ENCODE results near the gene TNFAIP8.

The TNFAIP8 gene

DNA sequence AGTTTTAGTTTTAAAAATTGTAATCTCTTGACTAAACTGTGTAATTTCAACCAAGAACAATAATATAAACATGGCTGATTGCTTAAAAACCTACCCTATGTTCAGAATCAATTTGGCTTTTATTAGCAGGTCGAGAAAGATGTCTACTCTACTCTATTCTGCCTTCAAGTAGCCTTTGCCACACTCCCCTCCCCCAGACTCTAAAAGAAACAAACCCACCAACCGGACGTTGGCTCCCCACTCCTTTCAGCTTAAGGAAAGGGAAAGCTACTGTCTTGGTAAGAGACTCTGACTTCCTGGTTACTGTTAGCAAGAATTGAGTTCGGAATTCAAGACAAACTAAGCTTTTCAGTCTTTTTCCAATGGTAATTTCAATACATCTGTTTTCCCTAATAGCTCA is 46.7 kb downstream of the TNFAIP8 start:
- TF ChIP-seq, protein P1, sequence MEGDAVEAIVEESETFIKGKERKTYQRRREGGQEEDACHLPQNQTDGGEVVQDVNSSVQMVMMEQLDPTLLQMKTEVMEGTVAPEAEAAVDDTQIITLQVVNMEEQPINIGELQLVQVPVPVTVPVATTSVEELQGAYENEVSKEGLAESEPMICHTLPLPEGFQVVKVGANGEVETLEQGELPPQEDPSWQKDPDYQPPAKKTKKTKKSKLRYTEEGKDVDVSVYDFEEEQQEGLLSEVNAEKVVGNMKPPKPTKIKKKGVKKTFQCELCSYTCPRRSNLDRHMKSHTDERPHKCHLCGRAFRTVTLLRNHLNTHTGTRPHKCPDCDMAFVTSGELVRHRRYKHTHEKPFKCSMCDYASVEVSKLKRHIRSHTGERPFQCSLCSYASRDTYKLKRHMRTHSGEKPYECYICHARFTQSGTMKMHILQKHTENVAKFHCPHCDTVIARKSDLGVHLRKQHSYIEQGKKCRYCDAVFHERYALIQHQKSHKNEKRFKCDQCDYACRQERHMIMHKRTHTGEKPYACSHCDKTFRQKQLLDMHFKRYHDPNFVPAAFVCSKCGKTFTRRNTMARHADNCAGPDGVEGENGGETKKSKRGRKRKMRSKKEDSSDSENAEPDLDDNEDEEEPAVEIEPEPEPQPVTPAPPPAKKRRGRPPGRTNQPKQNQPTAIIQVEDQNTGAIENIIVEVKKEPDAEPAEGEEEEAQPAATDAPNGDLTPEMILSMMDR (IDR thresholded peaks at IDR 0.05; ENCODE audit: insufficient read depth, low read depth, low read length, missing control alignments), result no peak
- DNase-seq (ENCODE audit: low read depth), result no peak
- no peak overlapping the region for H3K4me3 ChIP-seq (ENCODE audit: low read depth, low read length)

DNA sequence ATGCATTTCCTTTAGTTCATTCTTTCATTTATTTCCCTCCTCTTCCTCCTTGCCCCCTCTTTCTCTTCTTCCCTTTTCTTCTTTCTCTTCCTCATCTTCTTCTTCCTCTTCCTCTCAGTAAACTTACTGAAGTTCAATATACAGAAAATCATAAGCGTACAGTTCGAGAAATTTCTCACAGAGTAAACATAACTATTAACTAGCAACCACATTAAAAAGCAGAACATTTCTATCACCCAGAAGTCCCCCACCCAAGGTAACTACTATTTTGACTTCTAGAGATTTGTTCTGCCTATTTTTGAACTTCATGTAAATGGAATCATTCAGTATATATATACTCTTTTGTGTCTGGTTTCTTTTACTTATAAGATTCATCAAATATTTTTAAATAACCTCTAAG is 48.2 kb downstream of the TNFAIP8 start:
- TF ChIP-seq, protein P1 (IDR thresholded peaks at IDR 0.05; ENCODE audit: insufficient read depth, low read depth, low read length, missing control alignments), result no peak
- no peak for DNase-seq (ENCODE audit: low read depth)
- no peak overlapping the region for H3K4me3 ChIP-seq (ENCODE audit: low read depth, low read length)

DNA sequence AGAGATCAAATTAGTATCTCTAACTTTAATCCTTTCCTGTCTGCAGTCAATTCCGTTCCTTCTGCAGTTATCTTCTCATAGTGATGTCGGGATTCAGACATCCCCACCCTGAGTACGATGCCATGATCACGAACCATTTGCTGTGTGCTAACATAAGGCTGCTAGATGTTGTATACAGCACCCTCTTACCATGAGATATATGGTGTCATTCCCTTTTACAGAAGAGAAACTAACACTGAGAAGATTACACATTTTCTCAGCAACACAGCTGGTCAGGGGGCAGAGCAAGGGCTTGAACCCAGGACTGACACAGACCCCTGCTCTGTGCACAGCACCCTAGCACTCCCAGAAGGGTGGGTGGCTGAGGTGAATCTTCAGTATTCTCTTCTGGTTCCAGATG is 49.6 kb downstream of the TNFAIP8 start:
- TF ChIP-seq, protein P1 (IDR thresholded peaks at IDR 0.05; ENCODE audit: insufficient read depth, low read depth, low read length, missing control alignments), result no peak
- H3K4me3 ChIP-seq (ENCODE audit: low read depth, low read length), result no peak overlapping the region
- DNase-seq (ENCODE audit: low read depth), result no peak

DNA sequence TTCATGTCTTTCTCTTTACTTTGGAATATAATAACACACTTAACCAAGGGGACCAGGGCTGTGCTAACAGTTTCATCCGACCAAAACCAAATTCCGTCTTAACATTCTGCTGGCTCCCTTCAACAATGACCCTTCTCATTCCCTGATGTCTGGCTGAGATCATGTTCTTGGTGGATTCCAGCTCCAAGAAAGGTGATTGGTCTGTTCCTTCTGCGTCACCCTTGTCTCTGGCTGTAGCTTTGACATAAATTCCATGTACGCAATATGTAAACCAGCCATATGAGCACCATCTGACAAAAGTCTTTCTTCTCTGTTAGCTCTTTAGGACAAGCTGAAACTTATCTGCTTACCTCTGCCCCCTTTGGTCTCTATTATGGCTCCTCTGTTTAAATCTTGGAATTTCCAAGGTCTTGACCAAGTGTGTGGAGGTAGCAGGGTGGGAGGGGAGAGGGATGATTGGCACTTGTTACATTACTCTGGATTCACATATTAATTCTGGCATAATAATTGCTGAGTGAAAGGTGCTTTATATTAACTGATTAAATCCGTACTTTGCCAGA is 50.8 kb downstream of the TNFAIP8 start:
- no peak for DNase-seq (ENCODE audit: low read depth)
- TF ChIP-seq, protein P1 (IDR thresholded peaks at IDR 0.05; ENCODE audit: insufficient read depth, low read depth, low read length, missing control alignments), result no peak
- no peak overlapping the region for H3K4me3 ChIP-seq (ENCODE audit: low read depth, low read length)

DNA sequence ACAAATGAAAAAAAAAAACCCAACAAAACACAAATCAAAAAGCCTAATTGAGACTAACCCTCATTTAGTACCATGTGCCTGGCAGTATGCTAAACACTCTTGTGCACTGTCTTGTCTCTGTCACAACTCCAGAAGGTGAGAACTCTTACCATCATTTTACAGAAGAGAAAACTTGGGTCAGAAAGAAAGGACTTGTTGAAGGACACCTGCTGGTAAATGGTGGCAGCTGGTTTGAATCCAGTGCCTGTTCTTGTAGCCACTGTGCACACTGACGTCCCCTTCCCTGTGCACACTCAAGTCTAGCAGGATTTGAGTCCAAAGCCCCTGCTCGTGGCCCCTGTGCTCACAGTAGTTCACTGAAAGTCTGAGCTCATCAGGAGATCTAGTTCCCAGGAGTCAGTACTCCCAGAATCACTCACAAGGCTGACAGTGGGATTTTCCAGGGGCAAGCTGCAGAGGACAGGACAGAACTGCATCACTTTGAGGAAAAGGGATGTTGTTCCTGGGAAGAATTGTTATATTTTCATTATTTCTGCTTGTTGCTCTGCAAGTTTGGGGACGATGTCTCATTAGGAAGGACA is 53.5 kb downstream of the TNFAIP8 start:
- TF ChIP-seq, protein P1 (IDR thresholded peaks at IDR 0.05; ENCODE audit: insufficient read depth, low read depth, low read length, missing control alignments), result peak; percentile 17
- peak; percentile 72 for DNase-seq (ENCODE audit: low read depth)

DNA sequence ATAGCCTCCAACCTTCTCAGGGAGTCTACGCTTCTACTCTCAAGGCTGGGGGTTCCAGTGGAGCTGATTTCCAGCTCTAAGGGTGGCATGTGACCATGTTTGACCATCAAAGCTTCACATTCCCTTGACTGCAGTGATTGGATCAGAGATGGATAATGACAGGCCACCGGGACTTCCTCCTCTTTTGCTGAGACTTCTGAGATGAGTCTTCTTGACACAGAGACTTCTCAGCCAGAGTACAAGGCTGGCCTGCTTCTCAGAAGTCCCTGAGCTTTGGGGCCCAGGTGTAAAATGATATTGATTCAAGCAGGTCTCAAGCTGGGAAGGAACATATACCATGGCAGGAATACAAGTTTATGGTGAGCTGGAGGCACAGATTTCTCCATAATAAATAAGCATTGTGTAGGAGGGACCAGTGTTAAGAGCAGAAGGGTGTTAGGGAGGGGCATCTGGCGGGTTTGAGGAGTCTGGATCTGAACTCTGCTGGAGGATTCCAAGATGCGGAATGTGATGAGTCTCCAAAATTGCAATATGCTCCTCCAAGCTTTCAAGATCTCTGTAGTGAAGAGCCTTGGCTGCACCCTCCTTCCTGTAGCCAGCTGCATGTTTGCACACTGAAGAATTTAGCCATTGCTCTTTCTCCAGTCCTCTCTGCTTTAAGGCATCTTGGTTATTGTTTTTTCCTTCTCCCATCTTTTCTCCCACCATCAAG is 54.8 kb downstream of the TNFAIP8 start:
- no peak overlapping the region for H3K4me3 ChIP-seq (ENCODE audit: low read depth, low read length)
- TF ChIP-seq, protein P1 (IDR thresholded peaks at IDR 0.05; ENCODE audit: insufficient read depth, low read depth, low read length, missing control alignments), result no peak

More for the DNA sequence above, 53.5 kb downstream of the TNFAIP8 start:
- no peak overlapping the region for H3K4me3 ChIP-seq (ENCODE audit: low read depth, low read length)

More for the DNA sequence above, 54.8 kb downstream of the TNFAIP8 start:
- peak; percentile 50 for DNase-seq (ENCODE audit: low read depth)
